AG08395 (cell line): ENCODE measurements around the gene PRSS36.
"Not testable (repeated sequence)": the region's sequence is repeated elsewhere in the genome, so short reads cannot be mapped to it uniquely, and the experiment has no call there.

Source experiments
- DNase-seq: peaks from one replicate; pipeline ENCODE4 v3.0.0; 2012; ENCODE audit warnings: mixed read lengths, low spot score

The PRSS36 gene

GRCh38 chr16:31120129-31120528 lies 29.7 kb downstream of the PRSS36 start:
- DNase-seq: no peak

- peak; percentile 66 for DNase-seq
Measured at GRCh38 chr16:31118223-31119155, 31.4 kb downstream of the PRSS36 start.

GRCh38 chr16:31117384-31118222 lies 32.3 kb downstream of the PRSS36 start, which contains the start of gene KAT8:
Gene KAT8, plus strand, starts transcription at chr16:31117664. Its CDS starts 18 bp downstream, at chr16:31117682.
- DNase-seq: peak; percentile 97

GRCh38 chr16:31114468-31114867 lies 35.4 kb downstream of the PRSS36 start:
- no peak for DNase-seq

GRCh38 chr16:31113121-31114120 lies 36.4 kb downstream of the PRSS36 start:
- DNase-seq: no peak

GRCh38 chr16:31112711-31113110 lies 37.2 kb downstream of the PRSS36 start:
- DNase-seq: no peak

GRCh38 chr16:31111881-31112466 lies 37.9 kb downstream of the PRSS36 start:
- no peak for DNase-seq

GRCh38 chr16:31110106-31111034 lies 39.5 kb downstream of the PRSS36 start:
- no peak for DNase-seq

- DNase-seq: no peak
Measured at GRCh38 chr16:31109622-31110021, 40.2 kb downstream of the PRSS36 start.

GRCh38 chr16:31108794-31109558 lies 40.9 kb downstream of the PRSS36 start:
- no peak for DNase-seq

GRCh38 chr16:31108035-31108793 lies 41.7 kb downstream of the PRSS36 start, which contains the start of gene BCKDK:
Gene BCKDK, plus strand, starts transcription at chr16:31108386. Its CDS starts 838 bp downstream, at chr16:31109224.
- DNase-seq: peak; percentile 85

- DNase-seq: no peak
Measured at GRCh38 chr16:31107465-31107867, 42.4 kb downstream of the PRSS36 start.

- no peak for DNase-seq
Measured at GRCh38 chr16:31106509-31107464, 43.1 kb downstream of the PRSS36 start.

GRCh38 chr16:31105677-31106213 lies 44.1 kb downstream of the PRSS36 start:
- peak; percentile 89 for DNase-seq

- not testable (repeated sequence) for DNase-seq
Measured at GRCh38 chr16:31100876-31101641, 48.8 kb downstream of the PRSS36 start.
